ENCODE measurements around the gene MT1E. TPM values are rescaled to one million over a fixed set of nuclear protein-coding genes. Genes with fewer than 3 reads are reported as not detected.

The MT1E gene
- total and polyA plus RNA-seq, 5 donors from 2014 or later, result 5.6 to 86.9 (median 22.9) TPM

DNA sequence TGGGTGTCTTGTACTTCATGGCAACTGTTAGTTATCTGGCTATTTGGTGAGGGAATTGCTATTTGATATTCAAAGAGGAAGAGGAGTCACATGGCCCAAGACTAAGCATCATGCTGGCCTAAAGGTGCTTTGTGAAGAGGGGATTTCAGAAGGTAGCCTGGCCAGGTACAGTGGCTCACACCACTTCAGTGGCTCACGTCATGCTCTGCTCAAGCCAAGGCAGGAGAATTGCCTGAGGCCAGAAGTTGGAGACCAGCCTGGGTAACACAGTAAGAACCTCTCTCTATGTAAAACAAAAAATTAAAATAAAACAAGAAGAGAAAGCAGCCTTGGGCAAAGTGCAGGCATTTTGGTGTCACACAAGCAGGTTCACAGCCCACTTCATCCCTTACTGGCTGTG lies 19.7 kb downstream of the MT1E start:
- no peaks in the 10 kb centered on the region for H3K36me3 ChIP-seq (ENCODE audit: control insufficient read depth, insufficient read depth, low read length)
- peaks cover 0 to 24% (median 9%) of the 10 kb centered on the region in 4 donors for H3K4me1 Mint-ChIP-seq
- H3K4me3 ChIP-seq (ENCODE audit: low read depth, low read length), result no peak overlapping the region
- H3K9me3 Mint-ChIP-seq, result no peaks in the 10 kb centered on the region
- H3K4me1 ChIP-seq (ENCODE audit: control insufficient read depth, insufficient read depth, low read length, poor library complexity, severe bottlenecking), result peaks cover 17% of the 10 kb centered on the region
- H3K27ac Mint-ChIP-seq, result no peak overlapping the region
- H3K27ac ChIP-seq (ENCODE audit: insufficient read depth, low read length, poor library complexity, severe bottlenecking), result no peak overlapping the region
- DNase-seq (no peak), ATAC-seq (ENCODE audit: low read depth in 2 of 2) (no peak)
- peaks cover 49% of the 10 kb centered on the region for H3K27me3 Mint-ChIP-seq
- no peaks in the 10 kb centered on the region for H3K36me3 Mint-ChIP-seq
- peak overlapping the region in 1 of 4 donors; percentile 55 for H3K4me3 Mint-ChIP-seq
- H3K27me3 ChIP-seq (ENCODE audit: control insufficient read depth, insufficient read depth, low read length), result peaks cover 11% of the 10 kb centered on the region
- H3K9me3 ChIP-seq (ENCODE audit: control insufficient read depth in 2 of 2, low read length in 2 of 2), result no peaks in the 10 kb centered on the region

- H3K36me3 Mint-ChIP-seq, result no peaks in the 10 kb centered on the region
- no peak overlapping the region for H3K4me3 Mint-ChIP-seq
- peaks cover 17% of the 10 kb centered on the region for H3K4me1 ChIP-seq (ENCODE audit: control insufficient read depth, insufficient read depth, low read length, poor library complexity, severe bottlenecking)
- no peak overlapping the region for H3K27ac Mint-ChIP-seq
- ATAC-seq (ENCODE audit: low read depth in 2 of 2) (no peak), DNase-seq (no peak)
- H3K9me3 ChIP-seq (ENCODE audit: control insufficient read depth in 2 of 2, low read length in 2 of 2), result no peaks in the 10 kb centered on the region
- no peaks in the 10 kb centered on the region for H3K9me3 Mint-ChIP-seq
- H3K27me3 ChIP-seq (ENCODE audit: control insufficient read depth, insufficient read depth, low read length), result peaks cover 8% of the 10 kb centered on the region
- H3K27me3 Mint-ChIP-seq, result peaks cover 49% of the 10 kb centered on the region
- no peaks in the 10 kb centered on the region for H3K36me3 ChIP-seq (ENCODE audit: control insufficient read depth, insufficient read depth, low read length)
- H3K27ac ChIP-seq (ENCODE audit: insufficient read depth, low read length, poor library complexity, severe bottlenecking), result no peak overlapping the region
- H3K4me3 ChIP-seq (ENCODE audit: low read depth, low read length), result no peak overlapping the region
- H3K4me1 Mint-ChIP-seq, result peaks cover 0 to 24% (median 9%) of the 10 kb centered on the region in 4 donors
Measured at GRCh38 chr16:56645838-56646237, 20.3 kb downstream of the MT1E start.

DNA sequence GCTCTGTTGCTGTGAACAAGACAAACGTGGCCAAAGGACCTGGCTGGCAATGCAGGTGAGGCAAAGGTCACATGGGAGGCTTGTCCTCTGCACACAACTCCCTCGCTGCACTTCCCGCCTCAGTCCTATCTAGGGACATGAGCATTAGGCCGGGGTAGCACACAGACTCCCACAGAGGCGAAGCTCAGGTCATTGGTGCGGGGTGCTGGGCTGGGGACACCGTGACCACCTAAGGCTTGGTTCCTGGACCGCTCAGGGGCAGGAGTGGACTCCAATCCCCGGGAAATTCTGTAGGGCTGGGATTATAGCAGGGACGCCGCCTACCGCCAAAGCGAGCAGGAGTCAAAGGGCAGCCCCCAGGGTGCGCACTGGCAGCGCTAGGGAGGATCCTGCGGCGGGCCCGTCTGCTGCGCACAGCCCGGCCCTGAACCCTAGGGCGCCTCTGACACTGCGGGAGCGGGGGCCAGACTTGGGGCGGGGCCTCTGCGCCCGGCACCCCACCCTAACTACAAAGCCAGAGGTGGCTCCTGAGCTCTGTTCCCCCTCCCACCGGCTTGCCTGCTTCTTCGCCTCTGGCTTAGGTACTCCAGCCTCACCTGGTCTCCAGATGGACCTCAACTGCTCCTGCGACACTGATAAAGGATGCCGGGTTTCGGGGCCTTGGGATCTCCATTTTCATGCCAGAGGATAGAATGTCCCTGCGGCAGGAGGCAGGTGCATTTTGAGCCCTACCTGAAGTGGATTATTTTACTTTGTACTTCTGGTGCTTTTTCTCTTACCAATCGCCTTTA lies 22.3 kb downstream of the MT1E start:
- no peaks in the 10 kb centered on the region for H3K36me3 Mint-ChIP-seq
- H3K27ac ChIP-seq (ENCODE audit: insufficient read depth, low read length, poor library complexity, severe bottlenecking), result no peak overlapping the region
- no peaks in the 10 kb centered on the region for H3K9me3 ChIP-seq (ENCODE audit: control insufficient read depth in 2 of 2, low read length in 2 of 2)
- no peak overlapping the region for H3K27ac Mint-ChIP-seq
- H3K9me3 Mint-ChIP-seq, result no peaks in the 10 kb centered on the region
- ATAC-seq (ENCODE audit: low read depth in 2 of 2), result no peak
- peaks cover 16% of the 10 kb centered on the region for H3K4me1 ChIP-seq (ENCODE audit: control insufficient read depth, insufficient read depth, low read length, poor library complexity, severe bottlenecking)
- no peak for DNase-seq
- H3K4me3 Mint-ChIP-seq, result no peak overlapping the region
- H3K4me1 Mint-ChIP-seq, result peaks cover 0 to 19% (median 3%) of the 10 kb centered on the region in 4 donors
- H3K27me3 Mint-ChIP-seq, result peaks cover 39% of the 10 kb centered on the region
- no peak overlapping the region for H3K4me3 ChIP-seq (ENCODE audit: low read depth, low read length)
- no peaks in the 10 kb centered on the region for H3K36me3 ChIP-seq (ENCODE audit: control insufficient read depth, insufficient read depth, low read length)
- peaks cover 2% of the 10 kb centered on the region for H3K27me3 ChIP-seq (ENCODE audit: control insufficient read depth, insufficient read depth, low read length)

- no peak for DNase-seq
- Mint-ChIP-seq H3K27ac (no peak overlapping the region), H3K4me1 (peaks cover 0 to 6% (median 3%) of the 10 kb centered on the region in 4 donors), H3K27me3 (peaks cover 39% of the 10 kb centered on the region), H3K4me3 (no peak overlapping the region), H3K9me3 (no peaks in the 10 kb centered on the region), H3K36me3 (no peaks in the 10 kb centered on the region)
- no peak for ATAC-seq (ENCODE audit: low read depth in 2 of 2)
- H3K27ac ChIP-seq (ENCODE audit: insufficient read depth, low read length, poor library complexity, severe bottlenecking), result no peak overlapping the region
- H3K27me3 ChIP-seq (ENCODE audit: control insufficient read depth, insufficient read depth, low read length), result peaks cover 2% of the 10 kb centered on the region
- H3K4me3 ChIP-seq (ENCODE audit: low read depth, low read length), result no peak overlapping the region
- H3K36me3 ChIP-seq (ENCODE audit: control insufficient read depth, insufficient read depth, low read length), result no peaks in the 10 kb centered on the region
- peaks cover 2% of the 10 kb centered on the region for H3K4me1 ChIP-seq (ENCODE audit: control insufficient read depth, insufficient read depth, low read length, poor library complexity, severe bottlenecking)
- H3K9me3 ChIP-seq (ENCODE audit: control insufficient read depth in 2 of 2, low read length in 2 of 2), result no peaks in the 10 kb centered on the region
Measured at GRCh38 chr16:56649271-56649670, 23.7 kb downstream of the MT1E start.

GRCh38 chr16:56649820-56650219 lies 24.2 kb downstream of the MT1E start:
- DNase-seq, result no peak
- peaks cover 39% of the 10 kb centered on the region for H3K27me3 Mint-ChIP-seq

DNA sequence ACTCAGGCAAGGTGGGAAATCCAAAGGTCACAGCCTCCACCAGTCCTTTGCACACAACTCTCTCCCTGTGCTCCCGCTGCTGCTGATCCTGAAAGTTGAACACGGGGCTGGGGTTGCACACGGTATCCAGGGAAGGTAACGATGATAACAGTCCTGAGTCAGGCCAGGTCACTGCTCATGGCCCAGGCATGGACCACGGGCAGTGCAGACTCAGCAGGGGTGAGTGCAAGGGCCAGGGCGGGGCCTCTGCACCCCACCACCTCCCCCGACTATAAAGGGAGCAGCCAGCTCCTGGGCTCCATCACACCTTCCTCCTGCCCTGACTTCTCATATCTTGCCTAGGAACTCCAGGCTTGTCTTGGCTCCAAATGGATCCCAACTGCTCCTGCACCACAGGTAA lies 26.0 kb downstream of the MT1E start, which contains the start of gene MT1B:
TSS of gene MT1B (plus strand) at position 301 of the 400 bp plus-strand sequence. CDS start at position 369, 68 bp downstream.
- no peaks in the 10 kb centered on the region for H3K4me1 Mint-ChIP-seq
- no peak for DNase-seq
- H3K4me3 Mint-ChIP-seq, result no peak within 1 kb of the TSS
- H3K4me1 ChIP-seq (ENCODE audit: control insufficient read depth, insufficient read depth, low read length, poor library complexity, severe bottlenecking), result no peaks in the 10 kb centered on the region
- H3K36me3 Mint-ChIP-seq, result no peaks in the 10 kb centered on the region
- H3K4me3 ChIP-seq (ENCODE audit: low read depth, low read length), result no peak within 1 kb of the TSS
- H3K36me3 ChIP-seq (ENCODE audit: control insufficient read depth, insufficient read depth, low read length), result no peaks in the 10 kb centered on the region
- no peak for ATAC-seq (ENCODE audit: low read depth in 2 of 2)
- H3K27ac Mint-ChIP-seq, result no peak within 1 kb of the TSS
- H3K27me3 ChIP-seq (ENCODE audit: control insufficient read depth, insufficient read depth, low read length), result peaks cover 2% of the 10 kb centered on the region
- H3K9me3 ChIP-seq (ENCODE audit: control insufficient read depth in 2 of 2, low read length in 2 of 2), result no peaks in the 10 kb centered on the region
- no peaks in the 10 kb centered on the region for H3K9me3 Mint-ChIP-seq
- peaks cover 34% of the 10 kb centered on the region for H3K27me3 Mint-ChIP-seq
- no peak within 1 kb of the TSS for H3K27ac ChIP-seq (ENCODE audit: insufficient read depth, low read length, poor library complexity, severe bottlenecking)

More at GRCh38 chr16:56649820-56650219, 24.2 kb downstream of the MT1E start:
- Histone ChIP-seq H3K4me3 (ENCODE audit: low read depth, low read length) (no peak overlapping the region), H3K27ac (ENCODE audit: insufficient read depth, low read length, poor library complexity, severe bottlenecking) (no peak overlapping the region), H3K9me3 (ENCODE audit: control insufficient read depth in 2 of 2, low read length in 2 of 2) (no peaks in the 10 kb centered on the region), H3K4me1 (ENCODE audit: control insufficient read depth, insufficient read depth, low read length, poor library complexity, severe bottlenecking) (no peaks in the 10 kb centered on the region), H3K27me3 (ENCODE audit: control insufficient read depth, insufficient read depth, low read length) (peaks cover 2% of the 10 kb centered on the region), H3K36me3 (ENCODE audit: control insufficient read depth, insufficient read depth, low read length) (no peaks in the 10 kb centered on the region)
- no peak overlapping the region for H3K27ac Mint-ChIP-seq
- H3K36me3 Mint-ChIP-seq, result no peaks in the 10 kb centered on the region
- peaks cover 0 to 6% (median under 1%) of the 10 kb centered on the region in 4 donors for H3K4me1 Mint-ChIP-seq
- no peak overlapping the region for H3K4me3 Mint-ChIP-seq
- no peak for ATAC-seq (ENCODE audit: low read depth in 2 of 2)
- no peaks in the 10 kb centered on the region for H3K9me3 Mint-ChIP-seq

- no peak for DNase-seq
- Histone ChIP-seq H3K27ac (ENCODE audit: insufficient read depth, low read length, poor library complexity, severe bottlenecking) (no peak overlapping the region), H3K9me3 (ENCODE audit: control insufficient read depth in 2 of 2, low read length in 2 of 2) (no peaks in the 10 kb centered on the region), H3K27me3 (ENCODE audit: control insufficient read depth, insufficient read depth, low read length) (peaks cover 2% of the 10 kb centered on the region), H3K4me3 (ENCODE audit: low read depth, low read length) (no peak overlapping the region), H3K36me3 (ENCODE audit: control insufficient read depth, insufficient read depth, low read length) (no peaks in the 10 kb centered on the region), H3K4me1 (ENCODE audit: control insufficient read depth, insufficient read depth, low read length, poor library complexity, severe bottlenecking) (peaks cover 6% of the 10 kb centered on the region)
- Mint-ChIP-seq H3K9me3 (no peaks in the 10 kb centered on the region), H3K27me3 (peaks cover 24% of the 10 kb centered on the region), H3K4me1 (peaks cover 0 to 5% (median 3%) of the 10 kb centered on the region in 4 donors), H3K36me3 (no peaks in the 10 kb centered on the region), H3K27ac (no peak overlapping the region), H3K4me3 (no peak overlapping the region)
- ATAC-seq (ENCODE audit: low read depth in 2 of 2), result no peak
Measured at GRCh38 chr16:56652600-56652999, 27.0 kb downstream of the MT1E start.

- no peak for DNase-seq
- Histone ChIP-seq H3K36me3 (ENCODE audit: control insufficient read depth, insufficient read depth, low read length) (no peaks in the 10 kb centered on the region), H3K27me3 (ENCODE audit: control insufficient read depth, insufficient read depth, low read length) (peaks cover 2% of the 10 kb centered on the region), H3K4me3 (ENCODE audit: low read depth, low read length) (no peak overlapping the region), H3K4me1 (ENCODE audit: control insufficient read depth, insufficient read depth, low read length, poor library complexity, severe bottlenecking) (peaks cover 12% of the 10 kb centered on the region), H3K27ac (ENCODE audit: insufficient read depth, low read length, poor library complexity, severe bottlenecking) (no peak overlapping the region), H3K9me3 (ENCODE audit: control insufficient read depth in 2 of 2, low read length in 2 of 2) (no peaks in the 10 kb centered on the region)
- Mint-ChIP-seq H3K4me1 (peaks cover 5 to 8% (median 7%) of the 10 kb centered on the region in 4 donors), H3K27me3 (peaks cover 22% of the 10 kb centered on the region), H3K27ac (no peak overlapping the region), H3K36me3 (no peaks in the 10 kb centered on the region), H3K4me3 (peak overlapping the region in 1 of 4 donors; percentile 58), H3K9me3 (no peaks in the 10 kb centered on the region)
- no peak for ATAC-seq (ENCODE audit: low read depth in 2 of 2)
Measured at GRCh38 chr16:56653218-56653617, 27.6 kb downstream of the MT1E start.

All from CD4-positive, CD25-positive, alpha-beta regulatory T cell (primary cell).